ENCODE measurements around the gene PPP1R9B.

Gene PPP1R9B, protein sequence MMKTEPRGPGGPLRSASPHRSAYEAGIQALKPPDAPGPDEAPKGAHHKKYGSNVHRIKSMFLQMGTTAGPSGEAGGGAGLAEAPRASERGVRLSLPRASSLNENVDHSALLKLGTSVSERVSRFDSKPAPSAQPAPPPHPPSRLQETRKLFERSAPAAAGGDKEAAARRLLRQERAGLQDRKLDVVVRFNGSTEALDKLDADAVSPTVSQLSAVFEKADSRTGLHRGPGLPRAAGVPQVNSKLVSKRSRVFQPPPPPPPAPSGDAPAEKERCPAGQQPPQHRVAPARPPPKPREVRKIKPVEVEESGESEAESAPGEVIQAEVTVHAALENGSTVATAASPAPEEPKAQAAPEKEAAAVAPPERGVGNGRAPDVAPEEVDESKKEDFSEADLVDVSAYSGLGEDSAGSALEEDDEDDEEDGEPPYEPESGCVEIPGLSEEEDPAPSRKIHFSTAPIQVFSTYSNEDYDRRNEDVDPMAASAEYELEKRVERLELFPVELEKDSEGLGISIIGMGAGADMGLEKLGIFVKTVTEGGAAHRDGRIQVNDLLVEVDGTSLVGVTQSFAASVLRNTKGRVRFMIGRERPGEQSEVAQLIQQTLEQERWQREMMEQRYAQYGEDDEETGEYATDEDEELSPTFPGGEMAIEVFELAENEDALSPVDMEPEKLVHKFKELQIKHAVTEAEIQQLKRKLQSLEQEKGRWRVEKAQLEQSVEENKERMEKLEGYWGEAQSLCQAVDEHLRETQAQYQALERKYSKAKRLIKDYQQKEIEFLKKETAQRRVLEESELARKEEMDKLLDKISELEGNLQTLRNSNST

DNA sequence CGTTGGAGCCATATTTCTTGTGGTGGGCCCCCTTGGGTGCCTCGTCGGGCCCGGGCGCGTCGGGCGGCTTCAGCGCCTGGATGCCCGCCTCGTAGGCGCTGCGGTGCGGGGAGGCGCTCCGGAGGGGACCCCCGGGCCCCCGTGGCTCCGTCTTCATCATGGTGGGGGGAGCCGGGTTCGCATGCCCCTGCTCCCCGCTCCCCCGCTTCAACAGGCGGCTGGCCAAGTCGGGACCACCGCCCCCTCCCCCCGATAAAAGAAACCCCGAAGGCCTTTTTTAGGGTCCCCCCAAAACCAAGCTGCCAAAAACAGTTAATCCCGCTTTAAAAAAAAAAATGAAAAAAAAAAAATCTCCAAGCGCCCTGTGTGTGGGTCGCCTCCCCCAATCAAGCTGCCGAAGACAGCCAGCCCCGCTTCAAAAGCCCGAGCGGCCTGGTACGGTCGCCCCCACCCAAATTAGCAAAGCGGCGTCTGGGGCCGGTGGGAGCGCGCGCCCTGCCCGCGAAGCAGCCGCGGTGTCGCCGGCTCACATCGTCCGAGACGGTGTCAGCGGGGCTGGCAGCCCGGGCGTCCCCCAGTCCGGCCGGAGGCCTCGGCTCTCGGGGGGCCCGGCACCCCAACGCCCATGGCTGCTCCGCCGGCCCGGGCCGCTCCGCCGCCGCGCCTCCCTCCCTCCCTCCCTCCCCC, at the start of gene PPP1R9B:
PPP1R9B (minus strand) TSS at position 324 of the 687 bp plus-strand sequence; CDS start at position 160, 164 bp downstream.
- peak within 1 kb of the TSS; percentile 82 to 85 for H3K4me3 ChIP-seq (replicated peaks in 1 of 2; ENCODE audit: low read depth in 2 of 2, low read length in 2 of 2)
- no peak for TF ChIP-seq CTCF (IDR thresholded peaks at IDR 0.05; ENCODE audit: low read depth, low read length)

DNA sequence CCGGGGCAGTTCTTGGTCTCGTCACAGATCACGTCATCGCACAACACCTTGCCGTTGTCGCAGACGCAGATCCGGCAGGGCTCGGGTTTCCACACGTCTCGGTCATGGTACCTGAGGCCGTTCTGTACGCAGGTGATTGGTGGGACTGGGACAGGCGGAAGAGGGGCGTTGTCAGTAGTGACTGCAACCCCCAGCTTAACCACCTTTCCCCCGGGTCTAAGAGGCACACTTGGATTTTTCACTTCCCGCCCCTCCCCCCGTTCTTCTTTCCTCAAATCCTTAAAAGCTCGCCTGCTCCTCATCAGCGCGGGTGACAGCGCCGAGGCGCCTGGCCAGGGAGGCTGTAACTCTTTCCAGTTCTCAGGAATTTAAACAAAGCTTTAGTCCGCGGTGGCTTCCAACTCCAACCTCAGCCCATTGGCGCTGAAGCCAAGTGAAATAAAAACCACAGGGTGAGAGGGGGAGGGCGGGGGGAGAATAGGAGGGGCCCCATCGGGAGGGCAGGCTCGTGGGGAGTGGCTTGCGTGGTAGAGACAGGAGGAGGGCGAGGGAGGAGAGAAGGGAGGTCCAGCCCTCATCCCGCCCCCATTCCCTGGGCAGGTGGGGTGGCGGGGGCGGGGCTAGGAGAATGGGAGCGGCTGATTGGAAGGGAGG, 49.5 kb upstream of the PPP1R9B start:
- no peak for TF ChIP-seq CTCF (IDR thresholded peaks at IDR 0.05; ENCODE audit: low read depth, low read length)
- DNase-seq (ENCODE audit: low read depth in 2 of 2) = peak; percentile 97 to 99
- H3K4me3 ChIP-seq (replicated peaks in 1 of 2; ENCODE audit: low read depth in 2 of 2, low read length in 2 of 2) = peak overlapping the region; percentile 92 to 96

More for the DNA sequence above, at the start of gene PPP1R9B:
- no peak for DNase-seq (ENCODE audit: low read depth in 2 of 2)

GRCh38 chr17:50199211-50199802, 48.8 kb upstream of the PPP1R9B start:
- peak in 1 of 2 donors; percentile 20 for DNase-seq (ENCODE audit: low read depth in 2 of 2)
- peak overlapping the region; percentile 92 to 96 for H3K4me3 ChIP-seq (replicated peaks in 1 of 2; ENCODE audit: low read depth in 2 of 2, low read length in 2 of 2)
- no peak for TF ChIP-seq CTCF (IDR thresholded peaks at IDR 0.05; ENCODE audit: low read depth, low read length)

DNA sequence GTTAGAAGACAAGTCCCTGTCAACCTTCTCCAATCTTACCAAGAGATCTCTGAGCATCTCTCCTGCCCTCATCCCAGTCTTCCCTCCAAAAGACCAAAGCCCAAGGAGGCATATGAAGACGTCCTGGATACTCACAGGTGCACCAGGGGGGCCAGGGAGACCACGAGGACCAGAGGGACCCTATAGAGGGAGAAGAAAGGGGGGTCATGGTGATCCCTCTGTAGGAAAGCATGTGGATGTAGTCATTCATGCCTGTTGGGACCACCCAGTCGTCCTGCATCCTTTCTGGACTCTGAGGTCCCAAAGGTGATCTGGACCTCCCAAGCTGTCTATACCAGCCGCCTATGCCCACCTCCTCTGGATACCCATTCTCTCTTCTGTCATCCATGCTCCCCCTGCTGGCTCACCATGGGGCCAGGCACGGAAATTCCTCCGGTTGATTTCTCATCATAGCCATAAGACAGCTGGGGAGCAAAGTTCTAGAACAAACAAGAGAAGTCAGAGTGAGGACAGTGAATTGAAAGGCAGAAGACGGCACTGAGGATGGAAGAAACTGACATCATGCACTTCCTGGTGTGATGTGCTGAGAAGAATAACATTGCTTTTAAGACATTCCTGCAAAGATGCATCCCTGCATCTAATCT, 47.7 kb upstream of the PPP1R9B start:
- DNase-seq (ENCODE audit: low read depth in 2 of 2) = peak; percentile 76 to 80
- TF ChIP-seq CTCF (IDR thresholded peaks at IDR 0.05; ENCODE audit: low read depth, low read length) = peak; percentile 74
- H3K4me3 ChIP-seq (replicated peaks in 1 of 2; ENCODE audit: low read depth in 2 of 2, low read length in 2 of 2) = peak overlapping the region; percentile 92 to 96

- TF ChIP-seq CTCF (IDR thresholded peaks at IDR 0.05; ENCODE audit: low read depth, low read length) = no peak
- peak; percentile 55 to 91 for DNase-seq (ENCODE audit: low read depth in 2 of 2)
- peak overlapping the region in 1 of 2 donors; percentile 96 for H3K4me3 ChIP-seq (replicated peaks in 1 of 2; ENCODE audit: low read depth in 2 of 2, low read length in 2 of 2)
Observed at GRCh38 chr17:50196826-50197225, 46.3 kb upstream of the PPP1R9B start.
